Keratinocyte (primary cell): ENCODE data around the gene FHIT. TPM values are rescaled to one million over a fixed set of nuclear protein-coding genes. Genes with fewer than 3 reads are reported as not detected.

ENCODE experiments used
- DNase-seq: peaks from one replicate; pipeline ENCODE4 v3.0.0-alpha.2; 2011; ENCODE audit warnings: low read depth, missing footprints, low spot score
- FAIRE-seq: peaks from 2 replicates; lab custom pipeline; 2011; peaks lifted over from hg19 to GRCh38; lab: Jason Lieb, UNC
- H2AFZ ChIP-seq: 2 replicates; pipeline ENCODE4 v1.6.0; 2012; ENCODE audit warnings: low read length, control low read depth, inconsistent platforms; ENCODE audit not compliant: control insufficient read depth
- H3K27ac ChIP-seq: 2 replicates; pipeline ENCODE4 v1.5.1; 2011; ENCODE audit warnings: low read length; ENCODE audit not compliant: control insufficient read depth, insufficient read depth
- H3K27me3 ChIP-seq: 3 replicates; pipeline ENCODE4 v1.6.0; 2011; ENCODE audit warnings: low read length; ENCODE audit not compliant: control insufficient read depth, insufficient read depth; ENCODE audit errors: extremely low read depth
- H3K36me3 ChIP-seq, 2 experiments: 2 replicates in 1 of 2; 3 replicates in 1 of 2; pipeline ENCODE4 v1.5.1; 2011; ENCODE audit warnings: low read length in 2 of 2, mild to moderate bottlenecking in 1 of 2; ENCODE audit not compliant: control insufficient read depth in 2 of 2, insufficient read depth in 2 of 2; ENCODE audit errors: extremely low read depth in 1 of 2
- H3K4me1 ChIP-seq: 3 replicates; pipeline ENCODE4 v1.5.1; 2011; ENCODE audit warnings: low read length; ENCODE audit not compliant: control insufficient read depth, insufficient read depth; ENCODE audit errors: extremely low read depth
- H3K4me2 ChIP-seq: 3 replicates; pipeline ENCODE4 v1.6.0; 2011; ENCODE audit warnings: low read depth, low read length; ENCODE audit not compliant: control insufficient read depth, insufficient read depth; ENCODE audit errors: extremely low read depth
- H3K4me3 ChIP-seq, 3 experiments: fragments of 200-600 bp in 1 of 3; sonication (generic) in 1 of 3; 2 replicates in 2 of 3; 3 replicates in 1 of 3; pipeline ENCODE4 v1.5.1; 2011 to 2016; ENCODE audit warnings: low read length in 3 of 3, mild to moderate bottlenecking in 3 of 3, control low read depth in 2 of 3, inconsistent platforms in 1 of 3, low read depth in 1 of 3, mixed read lengths in 1 of 3, mixed run types in 1 of 3, moderate library complexity in 1 of 3; ENCODE audit not compliant: control insufficient read depth in 2 of 3, insufficient read depth in 2 of 3; ENCODE audit errors: extremely low read depth in 1 of 3
- H3K79me2 ChIP-seq: 2 replicates; pipeline ENCODE4 v1.6.0; 2012; ENCODE audit warnings: low read length; ENCODE audit not compliant: control insufficient read depth, insufficient read depth
- H3K9ac ChIP-seq: 3 replicates; pipeline ENCODE4 v1.6.0; 2011; ENCODE audit warnings: low read length; ENCODE audit not compliant: control insufficient read depth, insufficient read depth; ENCODE audit errors: extremely low read depth
- H3K9me1 ChIP-seq: 3 replicates; pipeline ENCODE4 v1.6.0; 2011; ENCODE audit warnings: low read length; ENCODE audit not compliant: control insufficient read depth, insufficient read depth; ENCODE audit errors: extremely low read depth
- H3K9me3 ChIP-seq: 2 replicates; pipeline ENCODE4 v1.5.1; 2012; ENCODE audit warnings: low read depth, low read length; ENCODE audit not compliant: control insufficient read depth
- H4K20me1 ChIP-seq: 3 replicates; pipeline ENCODE4 v1.6.0; 2011; ENCODE audit warnings: low read length; ENCODE audit not compliant: control insufficient read depth, insufficient read depth; ENCODE audit errors: extremely low read depth
- EZH2 ChIP-seq: IDR thresholded peaks from one replicate; pipeline ENCODE4 v1.6.1; 2012; ENCODE audit warnings: inconsistent platforms, mild to moderate bottlenecking, low read length, moderate library complexity
- dilution Hi-C: fragments of 300-500 bp; cut with MboI; formaldehyde crosslinking; loops from one replicate; pipeline ENCODE4 v1.7.0; 2020; ENCODE audit warnings: low sequenced_read_pairs; ENCODE audit not compliant: extremely low pct_ligation_motif_present
- polyA plus RNA-seq, 5 experiments: library from polyadenylated mRNA; depleted of rRNA in 3 of 5; stranded (reverse) in 3 of 5; stranded (forward) in 1 of 5; unstranded in 1 of 5; fragments of >200 nt; gene quantifications; 1 replicate in 1 of 5; 2 replicates in 3 of 5; 3 replicates in 1 of 5; pipeline versions ENCODE4 v1.2.1 to v1.2.3, GENCODE V29; 2011 to 2012; ENCODE audit warnings: missing spikeins in 2 of 5, low read depth in 1 of 5, low replicate concordance in 1 of 5
- TF ChIP-seq, protein P1 (sequence below), 3 experiments: IDR thresholded peaks in 1 of 3; conservative IDR thresholded peaks in 1 of 3; optimal IDR thresholded peaks in 1 of 3; 2 replicates in 2 of 3; 3 replicates in 1 of 3; pipeline versions ENCODE3 to v1.5.1; 2011; ENCODE audit warnings: low read length in 3 of 3, mild to moderate bottlenecking in 3 of 3, moderate library complexity in 2 of 3, control low read depth in 1 of 3, inconsistent platforms in 1 of 3; ENCODE audit not compliant: insufficient read depth in 2 of 3; ENCODE audit errors: extremely low read depth in 1 of 3

FHIT gene
- polyA plus RNA-seq, 1 donor (not counting 4 experiments of a cell fraction or from before 2014, with no cell fraction given): 2.2 TPM

DNA sequence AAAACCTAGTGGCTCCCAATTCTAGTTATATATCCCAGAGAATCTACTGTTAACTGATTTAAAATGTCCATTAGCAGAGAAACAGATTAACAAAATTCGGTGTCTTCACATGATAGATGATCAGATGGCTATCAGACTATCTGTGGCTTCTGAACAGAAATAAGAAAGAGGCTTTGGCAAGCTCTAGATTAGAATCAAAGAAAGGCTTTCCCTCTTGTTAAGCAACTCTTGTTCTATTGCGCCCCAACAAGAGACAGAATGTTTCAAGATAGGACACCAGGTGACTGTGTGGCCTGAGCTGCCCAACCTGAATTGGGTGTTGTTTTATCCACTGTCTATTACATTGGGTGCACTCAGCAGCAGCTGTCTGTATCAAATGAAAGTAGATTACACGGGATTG lies 483.7 kb downstream of the FHIT start:
- TF ChIP-seq, protein P1, sequence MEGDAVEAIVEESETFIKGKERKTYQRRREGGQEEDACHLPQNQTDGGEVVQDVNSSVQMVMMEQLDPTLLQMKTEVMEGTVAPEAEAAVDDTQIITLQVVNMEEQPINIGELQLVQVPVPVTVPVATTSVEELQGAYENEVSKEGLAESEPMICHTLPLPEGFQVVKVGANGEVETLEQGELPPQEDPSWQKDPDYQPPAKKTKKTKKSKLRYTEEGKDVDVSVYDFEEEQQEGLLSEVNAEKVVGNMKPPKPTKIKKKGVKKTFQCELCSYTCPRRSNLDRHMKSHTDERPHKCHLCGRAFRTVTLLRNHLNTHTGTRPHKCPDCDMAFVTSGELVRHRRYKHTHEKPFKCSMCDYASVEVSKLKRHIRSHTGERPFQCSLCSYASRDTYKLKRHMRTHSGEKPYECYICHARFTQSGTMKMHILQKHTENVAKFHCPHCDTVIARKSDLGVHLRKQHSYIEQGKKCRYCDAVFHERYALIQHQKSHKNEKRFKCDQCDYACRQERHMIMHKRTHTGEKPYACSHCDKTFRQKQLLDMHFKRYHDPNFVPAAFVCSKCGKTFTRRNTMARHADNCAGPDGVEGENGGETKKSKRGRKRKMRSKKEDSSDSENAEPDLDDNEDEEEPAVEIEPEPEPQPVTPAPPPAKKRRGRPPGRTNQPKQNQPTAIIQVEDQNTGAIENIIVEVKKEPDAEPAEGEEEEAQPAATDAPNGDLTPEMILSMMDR (optimal IDR thresholded peaks at IDR 0.05 in 1 of 3, IDR thresholded peaks at IDR 0.05 in 1 of 3, conservative IDR thresholded peaks at IDR 0.05 in 1 of 3; ENCODE audit: extremely low read depth in 1 of 3, insufficient read depth in 2 of 3, low read length in 3 of 3): no peak
- no peak for TF ChIP-seq EZH2
- no peaks in the 10 kb centered on the region for H3K79me2 ChIP-seq
- H3K27ac ChIP-seq: no peak overlapping the region
- H3K27me3 ChIP-seq: no peaks in the 10 kb centered on the region
- no peak for FAIRE-seq
- dilution Hi-C loops: no loop called here
- no peak overlapping the region for H2AFZ ChIP-seq
- peaks cover 4% of the 10 kb centered on the region for H3K4me1 ChIP-seq
- H3K9me3 ChIP-seq: no peaks in the 10 kb centered on the region
- no peaks in the 10 kb centered on the region for H3K36me3 ChIP-seq
- no peak overlapping the region for H3K4me3 ChIP-seq
- no peak overlapping the region for H3K9ac ChIP-seq
- no peak for DNase-seq
- H3K9me1 ChIP-seq: no peaks in the 10 kb centered on the region
- no peak overlapping the region for H3K4me2 ChIP-seq
- H4K20me1 ChIP-seq: no peaks in the 10 kb centered on the region

- peaks cover 4% of the 10 kb centered on the region for H3K4me1 ChIP-seq
- H3K9ac ChIP-seq: no peak overlapping the region
- FAIRE-seq: no peak
- no peak overlapping the region for H3K4me2 ChIP-seq
- no peak for DNase-seq
- no peaks in the 10 kb centered on the region for H3K27me3 ChIP-seq
- H3K4me3 ChIP-seq: no peak overlapping the region
- dilution Hi-C loops: no loop called here
- no peak overlapping the region for H2AFZ ChIP-seq
- no peak for TF ChIP-seq EZH2
- TF ChIP-seq, protein P1 (optimal IDR thresholded peaks at IDR 0.05 in 1 of 3, IDR thresholded peaks at IDR 0.05 in 1 of 3, conservative IDR thresholded peaks at IDR 0.05 in 1 of 3; ENCODE audit: extremely low read depth in 1 of 3, insufficient read depth in 2 of 3, low read length in 3 of 3): no peak
- H3K9me3 ChIP-seq: no peaks in the 10 kb centered on the region
- no peaks in the 10 kb centered on the region for H3K36me3 ChIP-seq
- no peaks in the 10 kb centered on the region for H3K79me2 ChIP-seq
- H3K9me1 ChIP-seq: no peaks in the 10 kb centered on the region
- no peak overlapping the region for H3K27ac ChIP-seq
- no peaks in the 10 kb centered on the region for H4K20me1 ChIP-seq
These were observed 485.5 kb downstream of the FHIT start for GRCh38 chr3:60765776-60766175.
